ENCODE measurements around the gene LAMA2.

DNA sequence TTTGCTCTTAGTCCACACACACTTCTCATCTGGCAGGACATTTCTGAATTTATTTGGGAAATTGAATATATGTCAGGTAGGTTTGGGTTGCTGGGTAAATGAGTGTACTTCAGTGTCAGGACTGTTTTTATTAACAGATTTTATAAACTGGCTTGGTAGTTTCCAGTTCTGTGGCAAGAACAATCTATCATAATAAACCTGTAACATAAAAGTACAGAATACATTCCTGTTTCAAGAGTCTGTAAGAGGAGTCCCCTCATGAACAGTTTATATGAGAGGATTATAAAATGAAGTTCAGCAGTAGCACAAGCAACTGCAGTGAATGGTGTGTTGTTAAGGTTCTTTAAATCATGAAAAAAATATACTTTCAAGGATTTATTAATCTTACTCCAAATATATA is 81.8 kb downstream of the LAMA2 start:
- TF ChIP-seq, protein P1, sequence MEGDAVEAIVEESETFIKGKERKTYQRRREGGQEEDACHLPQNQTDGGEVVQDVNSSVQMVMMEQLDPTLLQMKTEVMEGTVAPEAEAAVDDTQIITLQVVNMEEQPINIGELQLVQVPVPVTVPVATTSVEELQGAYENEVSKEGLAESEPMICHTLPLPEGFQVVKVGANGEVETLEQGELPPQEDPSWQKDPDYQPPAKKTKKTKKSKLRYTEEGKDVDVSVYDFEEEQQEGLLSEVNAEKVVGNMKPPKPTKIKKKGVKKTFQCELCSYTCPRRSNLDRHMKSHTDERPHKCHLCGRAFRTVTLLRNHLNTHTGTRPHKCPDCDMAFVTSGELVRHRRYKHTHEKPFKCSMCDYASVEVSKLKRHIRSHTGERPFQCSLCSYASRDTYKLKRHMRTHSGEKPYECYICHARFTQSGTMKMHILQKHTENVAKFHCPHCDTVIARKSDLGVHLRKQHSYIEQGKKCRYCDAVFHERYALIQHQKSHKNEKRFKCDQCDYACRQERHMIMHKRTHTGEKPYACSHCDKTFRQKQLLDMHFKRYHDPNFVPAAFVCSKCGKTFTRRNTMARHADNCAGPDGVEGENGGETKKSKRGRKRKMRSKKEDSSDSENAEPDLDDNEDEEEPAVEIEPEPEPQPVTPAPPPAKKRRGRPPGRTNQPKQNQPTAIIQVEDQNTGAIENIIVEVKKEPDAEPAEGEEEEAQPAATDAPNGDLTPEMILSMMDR (IDR thresholded peaks at IDR 0.05; ENCODE audit: low read depth, low read length), result no peak
- TF ChIP-seq EZH2phosphoT487 (IDR thresholded peaks at IDR 0.05; ENCODE audit: low read depth), result no peak
